Measurements from ENCODE around the gene ZSWIM7. TPM values are rescaled to one million over a fixed set of nuclear protein-coding genes. Genes with fewer than 3 reads are reported as not detected.

The ZSWIM7 gene, protein sequence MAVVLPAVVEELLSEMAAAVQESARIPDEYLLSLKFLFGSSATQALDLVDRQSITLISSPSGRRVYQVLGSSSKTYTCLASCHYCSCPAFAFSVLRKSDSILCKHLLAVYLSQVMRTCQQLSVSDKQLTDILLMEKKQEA
- total RNA-seq (10 to 100 TPM; 10.0 to 39.6 (median 25.4) TPM), polyA plus RNA-seq (10 to 100 TPM; 78.6 to 82.7 TPM), total RNA-seq (17.4 reads per million, percentile 47 among the genes with 10 or more reads in this experiment)

- intact Hi-C loops (cut with micrococcal nuclease), result loop anchor here (1.0 to 10.0 kb wide), 11 partner anchors 40 to 742 kb away; partner anchors contain the start of genes TRIM16 (in 2 of the 2), ZNF286A (in 2 of the 2) and ADORA2B (in 1 of the 2)
Observed at GRCh38 chr17:15999141-15999973, at the start of gene ZSWIM7, which contains the start of gene TTC19. Gene ZSWIM7, minus strand, starts transcription at chr17:15999704. Its CDS starts 110 bp downstream, at chr17:15999594. Gene TTC19, plus strand, starts transcription at chr17:15999824. Its CDS starts 25 bp downstream, at chr17:15999849.

GRCh38 chr17:16048811-16049449 is 49.4 kb upstream of the ZSWIM7 start:
- Histone ChIP-seq H3K9me3 (ENCODE audit: control insufficient read depth in 2 of 3, low read length in 3 of 3) (no peaks in the 10 kb centered on the region), H3K4me3 (ENCODE audit: low read length) (no peak overlapping the region), H3K27ac (ENCODE audit: low read depth, low read length) (no peak overlapping the region), H3K27me3 (ENCODE audit: control insufficient read depth in 2 of 2, insufficient read depth in 2 of 2, low read length in 2 of 2) (no peaks in the 10 kb centered on the region), H3K4me1 (ENCODE audit: control insufficient read depth in 2 of 2, insufficient read depth in 2 of 2, low read length in 2 of 2) (no peaks in the 10 kb centered on the region), H3K36me3 (ENCODE audit: control insufficient read depth in 2 of 3, insufficient read depth in 3 of 3, low read length in 3 of 3) (peaks cover 23 to 60% (median 27%) of the 10 kb centered on the region in 3 experiments)
- no peaks in the 10 kb centered on the region for H3K27me3 Mint-ChIP-seq
- ChIA-PET POLR2A (no interaction called here), CTCF (no interaction called here)
- ATAC-seq (no peak), DNase-seq (no peak)
- intact Hi-C loops (cut with micrococcal nuclease), result no loop called here
- H3K4me3 Mint-ChIP-seq, result no peak overlapping the region
- no peak overlapping the region for H3K27ac Mint-ChIP-seq
- H3K4me1 Mint-ChIP-seq, result peaks cover 5 to 22% (median 18%) of the 10 kb centered on the region in 7 donors
- H3K9me3 Mint-ChIP-seq, result peaks cover 0 to 2% (median 0%) of the 10 kb centered on the region in 11 donors
- H3K36me3 Mint-ChIP-seq, result peaks cover 24 to 59% (median 45%) of the 10 kb centered on the region in 5 donors

More at GRCh38 chr17:15999141-15999973, at the start of gene ZSWIM7, which contains the start of gene TTC19:
- Histone ChIP-seq H3K9me3 (ENCODE audit: control insufficient read depth in 2 of 3, low read length in 3 of 3) (no peaks in the 10 kb centered on the region), H3K27me3 (ENCODE audit: control insufficient read depth in 2 of 2, insufficient read depth in 2 of 2, low read length in 2 of 2) (no peaks in the 10 kb centered on the region), H3K4me1 (ENCODE audit: control insufficient read depth in 2 of 2, insufficient read depth in 2 of 2, low read length in 2 of 2) (peaks cover 11 to 16% of the 10 kb centered on the region in 2 donors), H3K36me3 (ENCODE audit: control insufficient read depth in 2 of 3, insufficient read depth in 3 of 3, low read length in 3 of 3) (peaks cover 9 to 32% (median 18%) of the 10 kb centered on the region in 3 experiments), H3K27ac (ENCODE audit: low read depth, low read length) (peak within 1 kb of the TSS; percentile 86), H3K4me3 (ENCODE audit: low read length) (peak within 1 kb of the TSS; percentile 88)
- no peaks in the 10 kb centered on the region for H3K27me3 Mint-ChIP-seq
- peaks cover 0 to 6% (median 0%) of the 10 kb centered on the region in 11 donors for H3K9me3 Mint-ChIP-seq
- ATAC-seq (peak; percentile 93), DNase-seq (peak; percentile 84 to 95 (median 87))
- peaks cover 22 to 44% (median 41%) of the 10 kb centered on the region in 7 donors for H3K4me1 Mint-ChIP-seq
- ChIA-PET CTCF (interaction anchor here (0.7 to 1.7 kb wide), 4 partner anchors 8 to 439 kb away, joined by 3 to 8 read pairs (median 4); no protein-coding TSS in a partner anchor), POLR2A (interaction anchor here (0.6 to 2.2 kb wide), 7 partner anchors 10 to 205 kb away, joined by 3 to 9 read pairs (median 4); no protein-coding TSS in a partner anchor)
- peak within 1 kb of the TSS; percentile 87 to 97 (median 94) for H3K4me3 Mint-ChIP-seq
- peaks cover 7 to 40% (median 23%) of the 10 kb centered on the region in 5 donors for H3K36me3 Mint-ChIP-seq
- peak within 1 kb of the TSS; percentile 91 to 99 (median 96) for H3K27ac Mint-ChIP-seq

- H3K27ac ChIP-seq (ENCODE audit: low read depth, low read length), result no peak overlapping the region
- ATAC-seq, result no peak
- intact Hi-C loops (cut with micrococcal nuclease), result no loop called here
- Mint-ChIP-seq H3K4me3 (no peak overlapping the region), H3K27me3 (no peaks in the 10 kb centered on the region), H3K36me3 (peaks cover 17 to 52% (median 36%) of the 10 kb centered on the region in 5 donors), H3K27ac (peak overlapping the region in 3 of 9 donors; percentile 29 to 36 (median 36)), H3K4me1 (peaks cover 4 to 17% (median 6%) of the 10 kb centered on the region in 7 donors), H3K9me3 (peaks cover 0 to 2% (median 0%) of the 10 kb centered on the region in 11 donors)
- H3K4me1 ChIP-seq (ENCODE audit: control insufficient read depth in 2 of 2, insufficient read depth in 2 of 2, low read length in 2 of 2), result no peaks in the 10 kb centered on the region
- H3K36me3 ChIP-seq (ENCODE audit: control insufficient read depth in 2 of 3, insufficient read depth in 3 of 3, low read length in 3 of 3), result peaks cover 27 to 72% (median 33%) of the 10 kb centered on the region in 3 experiments
- POLR2A ChIA-PET, result no interaction called here
- no peaks in the 10 kb centered on the region for H3K9me3 ChIP-seq (ENCODE audit: control insufficient read depth in 2 of 3, low read length in 3 of 3)
- no peak for DNase-seq
- CTCF ChIA-PET, result interaction anchor here (0.6 kb wide), 1 partner anchor 183 kb away, joined by 4 read pairs; no protein-coding TSS in a partner anchor
- no peaks in the 10 kb centered on the region for H3K27me3 ChIP-seq (ENCODE audit: control insufficient read depth in 2 of 2, insufficient read depth in 2 of 2, low read length in 2 of 2)
- no peak overlapping the region for H3K4me3 ChIP-seq (ENCODE audit: low read length)
Observed at GRCh38 chr17:16046966-16047365, 47.5 kb upstream of the ZSWIM7 start.

DNA sequence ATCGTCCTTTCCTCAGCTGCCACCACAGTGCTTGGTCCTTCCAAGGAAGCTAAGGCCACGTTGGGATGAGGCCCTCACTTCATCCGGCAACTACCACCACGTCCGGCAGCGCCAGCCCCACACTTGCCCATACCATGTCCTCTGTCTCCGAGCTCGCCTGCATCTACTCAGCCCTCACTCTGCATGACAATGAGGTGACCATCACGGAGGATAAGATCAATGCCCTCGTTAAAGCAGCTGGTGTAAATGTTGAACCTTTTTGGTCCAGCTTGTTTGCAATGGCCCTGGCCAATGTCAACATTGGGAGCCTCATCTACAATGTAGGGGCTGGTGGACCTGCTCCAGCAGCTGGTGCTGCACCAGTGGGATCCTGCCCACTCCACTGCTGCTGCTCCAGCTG is 45.0 kb upstream of the ZSWIM7 start:
- H3K27me3 Mint-ChIP-seq, result no peaks in the 10 kb centered on the region
- CTCF ChIA-PET, result no interaction called here

GRCh38 chr17:16040710-16041251 is 41.3 kb upstream of the ZSWIM7 start:
- H3K27me3 Mint-ChIP-seq, result no peaks in the 10 kb centered on the region
- intact Hi-C loops (cut with micrococcal nuclease), result loop anchor here in 1 of 2 donors (1.0 kb wide), 1 partner anchor 11 kb away; no protein-coding TSS in a partner anchor
- H3K27ac ChIP-seq (ENCODE audit: low read depth, low read length), result no peak overlapping the region
- no peaks in the 10 kb centered on the region for H3K27me3 ChIP-seq (ENCODE audit: control insufficient read depth in 2 of 2, insufficient read depth in 2 of 2, low read length in 2 of 2)
- ChIA-PET POLR2A (no interaction called here), CTCF (no interaction called here)
- peaks cover 0 to 18% (median 9%) of the 10 kb centered on the region in 7 donors for H3K4me1 Mint-ChIP-seq
- H3K4me1 ChIP-seq (ENCODE audit: control insufficient read depth in 2 of 2, insufficient read depth in 2 of 2, low read length in 2 of 2), result no peaks in the 10 kb centered on the region
- no peak overlapping the region for H3K4me3 Mint-ChIP-seq
- H3K9me3 ChIP-seq (ENCODE audit: control insufficient read depth in 2 of 3, low read length in 3 of 3), result no peaks in the 10 kb centered on the region
- H3K36me3 ChIP-seq (ENCODE audit: control insufficient read depth in 2 of 3, insufficient read depth in 3 of 3, low read length in 3 of 3), result peaks cover 4 to 81% (median 18%) of the 10 kb centered on the region in 3 experiments
- no peak overlapping the region for H3K4me3 ChIP-seq (ENCODE audit: low read length)
- peaks cover 10 to 62% (median 31%) of the 10 kb centered on the region in 5 donors for H3K36me3 Mint-ChIP-seq
- ATAC-seq (no peak), DNase-seq (no peak)
- H3K27ac Mint-ChIP-seq, result no peak overlapping the region
- no peaks in the 10 kb centered on the region for H3K9me3 Mint-ChIP-seq

More for the DNA sequence above, 45.0 kb upstream of the ZSWIM7 start:
- H3K27ac ChIP-seq (ENCODE audit: low read depth, low read length), result no peak overlapping the region
- peaks cover 27 to 84% (median 33%) of the 10 kb centered on the region in 3 experiments for H3K36me3 ChIP-seq (ENCODE audit: control insufficient read depth in 2 of 3, insufficient read depth in 3 of 3, low read length in 3 of 3)
- ATAC-seq (no peak), DNase-seq (no peak)
- H3K27me3 ChIP-seq (ENCODE audit: control insufficient read depth in 2 of 2, insufficient read depth in 2 of 2, low read length in 2 of 2), result no peaks in the 10 kb centered on the region
- H3K9me3 Mint-ChIP-seq, result peaks cover 0 to 2% (median 0%) of the 10 kb centered on the region in 11 donors
- intact Hi-C loops (cut with micrococcal nuclease), result no loop called here
- no peaks in the 10 kb centered on the region for H3K9me3 ChIP-seq (ENCODE audit: control insufficient read depth in 2 of 3, low read length in 3 of 3)
- H3K36me3 Mint-ChIP-seq, result peaks cover 14 to 57% (median 34%) of the 10 kb centered on the region in 5 donors
- no peak overlapping the region for H3K4me3 ChIP-seq (ENCODE audit: low read length)
- peak overlapping the region in 6 of 9 donors; percentile 14 to 72 (median 46) for H3K27ac Mint-ChIP-seq
- no peaks in the 10 kb centered on the region for H3K4me1 ChIP-seq (ENCODE audit: control insufficient read depth in 2 of 2, insufficient read depth in 2 of 2, low read length in 2 of 2)
- H3K4me1 Mint-ChIP-seq, result peaks cover 0 to 17% (median 2%) of the 10 kb centered on the region in 7 donors
- no peak overlapping the region for H3K4me3 Mint-ChIP-seq
- POLR2A ChIA-PET, result no interaction called here

Data from naive thymus-derived CD4-positive, alpha-beta T cell (primary cell).